Sigmoid colon (tissue), 4 donors: ENCODE data around the gene LYRM4.

Experiments
- CTCF ChIP-seq, 4 experiments: fragments of 450-650 bp in 3 of 4; fragments of 200-600 bp in 1 of 4; IDR thresholded peaks; one replicate each; pipeline ENCODE4 v1.5.1; 2016 to 2019; ENCODE audit warnings: antibody characterized with exemption in 4 of 4, mild to moderate bottlenecking in 3 of 4, moderate library complexity in 2 of 4
- EP300 ChIP-seq, 4 donors: sonication (generic); formaldehyde crosslinking; IDR thresholded peaks; one replicate each; pipeline ENCODE4 v1.6.1; 2017; ENCODE audit warnings: antibody characterized with exemption in 4 of 4
- POLR2A ChIP-seq, 2 donors: fragments of 450-650 bp; IDR thresholded peaks; one replicate each; pipeline ENCODE4 v1.6.1; 2016; ENCODE audit warnings: antibody characterized with exemption in 2 of 2, mild to moderate bottlenecking in 2 of 2, moderate library complexity in 2 of 2
- POLR2AphosphoS5 ChIP-seq, 4 donors: sonication (generic); formaldehyde crosslinking; IDR thresholded peaks; one replicate each; pipeline ENCODE4 v1.6.1; 2017; ENCODE audit warnings: antibody characterized with exemption in 4 of 4

- TF ChIP-seq POLR2AphosphoS5 (IDR thresholded peaks at IDR 0.05) (no peak), EP300 (IDR thresholded peaks at IDR 0.05) (no peak), CTCF (IDR thresholded peaks at IDR 0.05) (no peak), POLR2A (IDR thresholded peaks at IDR 0.05) (no peak)
Observed at GRCh38 chr6:5287205-5287965, 26.6 kb upstream of the LYRM4 start.
